Ramos (cell line): ENCODE data around the gene ATG3.
"Not testable (repeated sequence)": the region's sequence is repeated elsewhere in the genome, so short reads cannot be mapped to it uniquely, and the experiment has no call there.

ENCODE experiments used
- in situ Hi-C: fragments of 300-500 bp; cut with MboI; formaldehyde crosslinking; loops from one replicate; pipeline ENCODE4 v1.14.3; 2022; ENCODE audit warnings: low sequenced_read_pairs; ENCODE audit not compliant: unreplicated experiment

ATG3 gene

DNA sequence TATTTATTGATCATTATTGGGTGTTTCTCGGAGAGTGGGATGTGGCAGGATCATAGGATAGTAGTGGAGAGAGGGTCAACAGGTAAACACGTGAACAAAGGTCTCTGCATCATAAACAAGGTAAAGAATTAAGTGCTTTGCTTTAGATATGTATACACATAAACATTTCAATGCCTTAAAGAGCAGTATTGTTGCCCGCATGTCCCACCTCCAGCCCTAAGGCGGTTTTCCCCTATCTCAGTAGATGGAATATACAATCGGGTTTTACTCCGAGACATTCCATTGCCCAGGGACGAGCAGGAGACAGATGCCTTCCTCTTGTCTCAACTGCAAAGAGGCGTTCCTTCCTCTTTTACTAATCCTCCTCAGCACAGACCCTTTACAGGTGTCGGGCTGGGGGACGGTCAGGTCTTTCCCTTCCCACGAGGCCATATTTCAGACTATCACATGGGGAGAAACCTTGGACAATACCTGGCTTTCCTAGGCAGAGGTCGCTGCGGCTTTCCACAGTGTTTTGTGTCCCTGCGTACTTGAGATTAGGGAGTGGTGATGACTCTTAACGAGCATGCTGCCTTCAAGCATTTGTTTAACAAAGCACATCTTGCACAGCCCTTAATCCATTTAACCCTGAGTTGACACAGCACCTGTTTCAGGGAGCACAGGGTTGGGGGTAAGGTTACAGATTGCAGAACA lies 2.6 kb upstream of the ATG3 start:
- in situ Hi-C loops: not testable (repeated sequence)

DNA sequence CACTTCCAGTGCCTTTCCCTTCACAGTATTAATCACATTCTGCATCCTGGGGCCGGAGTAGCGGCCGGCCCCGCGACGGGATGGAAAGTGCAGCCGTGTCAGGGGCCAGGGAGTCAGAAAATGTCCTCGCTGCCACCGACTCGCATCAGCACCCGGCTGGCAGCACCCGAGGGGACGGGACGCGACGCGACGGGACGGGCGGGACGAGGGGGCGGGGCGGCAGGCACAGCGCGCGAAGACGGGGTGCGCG lies 353 bp downstream of the ATG3 start:
- in situ Hi-C loops: no loop called here

DNA sequence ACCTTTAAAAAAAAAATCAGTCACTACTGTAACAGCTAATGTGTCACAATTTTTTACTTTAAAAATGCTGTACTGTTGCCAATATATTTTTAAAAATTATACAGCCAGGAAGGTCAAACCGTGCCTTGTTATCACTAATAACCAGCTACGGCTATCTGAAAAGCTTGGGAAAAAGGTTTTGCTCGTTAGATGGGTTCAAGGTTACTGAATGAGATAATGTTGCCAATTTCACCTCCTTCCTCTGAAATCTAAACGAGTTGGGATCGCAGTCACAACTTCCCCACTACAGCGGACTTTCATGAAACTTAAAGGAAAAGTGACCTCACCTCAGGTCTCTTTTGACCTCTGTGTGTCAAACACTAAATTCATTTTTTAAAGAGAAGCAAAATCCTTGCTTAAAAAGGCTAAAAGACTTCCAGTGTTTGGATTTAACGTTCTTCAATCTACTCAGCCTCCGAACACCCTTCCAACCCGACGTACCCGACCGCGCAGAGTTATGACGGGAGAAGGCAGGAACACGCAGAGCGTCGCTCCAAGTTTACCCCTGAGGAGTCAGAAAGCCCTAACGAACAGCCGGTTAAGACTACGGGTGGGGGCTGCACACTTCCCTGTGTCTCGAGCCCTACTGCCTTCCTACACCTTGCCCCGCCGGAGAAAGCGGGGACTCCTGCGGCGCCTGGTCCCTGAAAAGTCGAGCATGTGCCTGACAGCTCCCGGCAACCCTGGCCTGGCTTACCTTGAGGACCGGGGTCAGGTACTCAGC lies 860 bp downstream of the ATG3 start:
- in situ Hi-C loops: no loop called here

DNA sequence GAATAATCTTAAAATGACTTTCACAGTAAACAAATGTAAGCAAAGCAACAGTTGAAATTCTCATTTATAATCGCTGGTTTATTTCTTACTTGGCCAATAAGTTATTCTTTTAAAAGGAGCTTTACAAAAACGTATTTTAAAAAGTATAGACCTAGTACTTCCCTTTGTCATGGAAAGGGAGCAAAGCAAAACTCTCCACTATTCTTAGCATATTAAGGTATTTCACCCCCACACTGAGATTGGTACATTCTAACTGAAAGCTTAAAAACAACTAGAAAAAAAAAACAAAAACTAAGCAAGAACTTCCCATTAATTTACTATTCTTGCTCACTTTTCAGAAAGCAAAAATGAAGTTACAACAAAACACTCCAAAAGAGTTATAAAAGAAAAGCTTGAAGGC lies 1.5 kb downstream of the ATG3 start:
- in situ Hi-C loops: no loop called here

DNA sequence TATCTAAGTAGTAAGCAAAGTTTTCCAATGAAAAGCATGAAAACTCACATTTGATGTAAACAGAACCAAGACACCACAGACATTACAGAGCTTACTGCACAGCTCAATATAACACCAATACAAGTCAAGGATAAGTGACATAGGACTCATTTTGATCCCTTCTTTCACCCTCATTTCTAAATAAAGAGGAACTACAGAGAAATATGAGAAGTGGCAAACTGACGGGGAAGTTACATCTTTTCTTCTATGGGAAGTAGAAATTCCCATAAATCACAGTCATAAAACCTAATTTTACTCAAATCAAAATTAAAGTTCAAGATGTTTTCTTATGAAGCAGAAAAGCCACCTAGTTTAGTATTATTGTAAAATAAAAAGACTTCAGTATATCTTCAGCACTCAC lies 3.8 kb downstream of the ATG3 start:
- in situ Hi-C loops: no loop called here

DNA sequence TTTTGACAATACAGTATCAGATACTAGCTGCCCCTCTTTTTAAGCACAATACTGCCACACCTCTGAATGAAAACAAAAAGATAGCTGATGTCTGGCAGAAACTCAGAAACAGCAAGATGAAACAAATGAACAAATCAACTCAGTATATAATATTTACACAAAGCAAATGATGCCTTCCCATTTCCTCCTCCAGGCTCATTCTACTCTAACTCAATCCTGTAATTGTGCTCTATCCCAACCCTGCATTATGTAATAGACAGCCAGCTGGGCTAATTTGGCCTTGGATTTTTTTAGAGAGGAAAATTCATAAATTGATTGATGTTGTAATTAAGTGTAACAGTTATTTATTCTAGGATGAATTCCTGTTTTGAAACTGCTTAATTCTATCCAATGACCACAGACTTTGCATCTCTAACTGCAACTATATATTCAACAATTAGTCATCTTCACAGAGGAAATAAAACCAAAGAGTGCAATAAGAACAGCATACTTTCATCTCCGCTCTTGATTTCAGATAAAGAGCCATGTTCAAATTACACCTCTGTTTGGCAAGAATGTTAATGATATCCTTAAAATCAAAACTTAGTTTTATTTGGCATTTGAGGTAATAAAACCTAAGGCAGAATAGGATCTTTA lies 6.1 kb downstream of the ATG3 start:
- in situ Hi-C loops: no loop called here

DNA sequence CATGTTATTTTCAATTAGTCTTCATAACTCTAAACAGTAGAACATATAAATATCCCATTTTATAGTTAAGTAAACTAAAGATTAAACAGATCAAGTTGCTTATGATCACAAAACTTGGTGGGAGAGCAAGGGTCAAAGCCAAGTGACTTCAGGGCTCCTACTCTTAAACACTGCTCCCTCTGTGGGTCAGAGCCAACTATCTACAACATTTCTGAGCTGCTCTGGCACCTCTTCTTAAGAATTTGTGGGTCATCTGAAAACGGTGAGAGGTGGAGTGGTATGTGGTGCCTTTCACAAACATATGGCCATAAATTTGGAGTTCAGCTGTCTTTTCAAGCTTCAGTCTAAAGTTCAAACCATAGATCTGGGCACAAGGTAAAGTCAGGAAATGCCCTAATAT lies 10.9 kb downstream of the ATG3 start:
- in situ Hi-C loops: no loop called here

DNA sequence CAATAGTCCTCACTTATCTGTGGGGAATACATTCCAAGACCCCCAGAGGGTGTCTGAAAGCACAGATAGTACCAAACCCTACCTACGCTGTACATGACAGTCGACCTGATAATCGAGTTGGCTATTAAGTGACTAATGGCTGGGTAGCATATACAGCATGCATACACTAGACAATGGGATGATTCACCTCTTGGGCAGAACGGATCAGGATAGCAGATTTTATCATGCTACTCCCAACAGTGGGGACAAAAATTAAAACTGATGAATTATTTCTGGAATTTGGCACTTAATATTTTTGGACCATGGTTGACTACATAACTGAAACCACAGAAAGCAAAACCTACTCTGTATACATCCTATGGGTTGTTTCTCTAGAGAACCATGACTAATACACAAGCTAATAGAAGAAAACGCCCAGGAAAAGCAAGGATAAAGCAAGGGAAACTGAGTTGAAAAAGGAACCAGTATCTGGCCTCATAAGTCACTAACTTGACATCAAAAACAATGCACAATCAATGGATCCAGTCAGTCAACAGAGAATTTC lies 15.5 kb downstream of the ATG3 start:
- in situ Hi-C loops: no loop called here

DNA sequence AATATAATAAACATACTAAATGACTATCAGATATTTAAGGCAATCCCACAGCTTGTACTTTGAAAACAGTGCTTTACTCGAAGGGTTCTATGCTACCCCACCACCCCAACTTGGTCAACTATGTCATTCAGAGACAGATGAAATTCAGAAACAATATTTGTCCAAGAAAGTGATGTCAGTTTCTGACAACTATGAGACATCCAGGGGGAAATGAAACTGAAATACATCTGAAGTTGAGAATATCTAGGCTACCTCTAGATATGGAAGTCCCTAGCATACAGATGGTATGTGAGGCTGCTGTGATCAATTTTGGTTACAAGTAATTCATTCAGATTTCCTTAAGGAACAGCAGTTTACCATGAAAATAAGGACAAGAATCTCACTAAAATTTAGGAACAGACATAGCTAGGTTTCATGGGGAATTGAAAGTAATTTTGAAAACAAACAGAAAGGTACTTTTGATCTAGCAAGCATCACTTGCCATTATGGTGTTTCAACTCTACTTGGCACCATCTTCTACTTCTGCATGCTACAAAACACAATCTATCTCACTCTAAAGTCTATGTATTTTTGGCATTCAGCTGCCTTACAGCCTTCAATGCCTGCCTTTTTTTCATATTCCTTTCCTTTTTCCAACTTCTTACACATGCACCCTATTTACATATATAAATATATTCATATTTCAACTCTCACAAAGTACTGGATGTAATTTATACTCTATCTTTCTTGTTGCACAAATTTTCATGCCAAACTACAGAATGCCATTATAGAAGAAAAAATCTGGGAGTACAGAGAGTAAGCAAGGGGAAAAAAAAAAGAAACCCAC lies 21.7 kb downstream of the ATG3 start:
- in situ Hi-C loops: no loop called here

DNA sequence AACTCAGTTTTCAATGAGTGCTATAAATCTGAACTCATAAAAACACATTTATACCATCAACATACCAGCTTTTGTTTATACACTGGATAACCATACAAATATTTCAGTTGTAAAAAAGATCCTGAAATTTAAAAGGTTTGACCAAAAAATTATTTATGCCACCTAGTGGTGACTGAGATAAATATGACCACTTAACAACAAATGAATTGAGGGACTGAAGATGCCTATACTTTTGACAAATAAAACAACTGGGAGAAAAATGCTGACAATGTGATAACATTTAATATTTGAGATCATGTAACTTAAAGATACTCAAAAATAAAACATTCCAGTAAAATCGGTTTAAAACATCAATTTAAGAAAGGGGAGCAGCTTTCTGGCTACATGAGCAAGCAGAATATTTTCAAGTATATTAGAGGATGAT lies 30.4 kb downstream of the ATG3 start:
- in situ Hi-C loops: no loop called here

DNA sequence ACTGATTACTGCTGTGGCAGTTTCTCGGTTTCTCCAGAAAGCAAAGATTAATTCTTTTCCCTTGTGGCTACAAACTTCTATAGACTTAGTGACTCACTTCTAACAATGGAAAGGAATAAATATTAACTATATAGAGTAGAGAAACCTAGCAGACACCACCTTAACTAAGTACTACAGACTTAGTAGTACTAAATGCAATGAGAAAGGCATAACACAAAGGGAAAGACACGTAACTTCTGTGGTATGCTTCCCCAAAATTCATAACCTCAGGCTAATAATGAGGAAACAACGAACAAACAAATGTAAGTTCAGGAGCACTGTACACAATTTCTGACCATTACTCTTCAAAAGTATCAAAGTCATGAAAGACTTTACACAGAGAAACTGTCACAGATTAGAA lies 31.2 kb downstream of the ATG3 start:
- in situ Hi-C loops: no loop called here

DNA sequence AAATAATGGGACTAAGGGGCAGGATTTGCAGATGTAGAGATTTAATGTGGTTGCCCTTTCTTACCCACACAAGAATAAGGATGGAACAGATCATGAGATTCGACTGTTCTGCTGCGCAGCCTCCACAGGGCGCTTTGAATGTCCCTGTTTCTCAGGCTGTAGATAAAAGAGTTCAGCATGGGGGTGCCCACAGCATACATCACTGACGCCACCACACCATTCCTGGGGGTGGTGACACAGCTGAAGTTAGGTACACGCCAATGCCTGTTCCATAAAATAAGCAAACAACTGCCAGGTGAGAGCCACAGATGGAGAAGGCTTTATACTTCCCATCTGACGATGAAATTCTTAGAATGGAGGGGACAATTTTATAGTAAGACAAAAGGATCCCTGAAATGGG lies 37.6 kb downstream of the ATG3 start:
- in situ Hi-C loops: loop anchor here (25.0 kb wide), 1 partner anchor 237 kb away; the partner anchor contains the start of gene SLC9C1

DNA sequence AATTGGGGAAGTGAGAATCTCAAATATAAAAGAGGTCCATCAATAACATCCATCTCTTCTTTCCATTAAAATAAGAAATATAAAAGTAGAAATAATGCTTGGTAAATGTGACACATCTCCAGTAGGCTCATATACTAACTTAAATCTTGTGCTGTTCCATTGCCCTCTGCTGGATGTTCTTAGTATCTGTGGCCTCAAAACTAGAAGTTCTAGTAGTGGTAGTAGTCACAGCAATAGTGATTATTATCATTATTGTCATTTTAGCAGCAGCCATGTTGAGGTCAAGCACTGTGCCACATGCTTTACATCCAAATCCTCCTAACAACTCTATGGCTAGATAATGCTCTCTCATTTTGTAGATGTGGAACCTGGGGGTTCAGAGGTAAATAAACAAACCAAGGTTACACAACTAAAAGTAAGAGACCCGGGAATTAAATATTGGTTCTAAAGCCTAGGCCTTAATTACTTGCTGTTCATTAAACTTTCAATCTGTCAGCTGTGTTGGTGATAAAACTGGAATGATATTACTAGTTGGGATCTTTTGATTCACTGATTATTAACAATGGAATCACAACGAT lies 42.2 kb downstream of the ATG3 start:
- in situ Hi-C loops: loop anchor here (10.0 to 25.0 kb wide), 2 partner anchors 232 to 405 kb away; partner anchors contain the start of gene SLC9C1

DNA sequence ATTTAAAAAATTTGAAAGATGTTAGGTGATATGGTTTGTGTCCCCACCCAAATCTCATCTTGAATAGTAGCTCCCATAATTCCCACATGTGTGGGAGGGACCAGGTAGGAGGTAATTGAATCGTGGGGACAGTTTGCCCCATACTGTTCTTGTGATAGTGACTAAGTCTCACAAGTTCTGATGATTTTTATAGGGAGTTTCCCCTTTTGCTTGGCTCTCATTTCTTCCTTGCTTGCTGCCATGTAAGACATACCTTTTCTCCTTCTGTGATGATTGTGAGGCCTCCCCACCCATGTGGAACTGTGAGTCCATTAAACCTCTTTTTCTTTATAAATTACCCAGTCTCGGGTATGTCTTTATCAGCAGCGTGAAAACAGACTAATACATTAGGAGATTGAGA lies 42.8 kb downstream of the ATG3 start:
- in situ Hi-C loops: loop anchor here (10.0 to 25.0 kb wide), 2 partner anchors 232 to 404 kb away; partner anchors contain the start of gene SLC9C1

DNA sequence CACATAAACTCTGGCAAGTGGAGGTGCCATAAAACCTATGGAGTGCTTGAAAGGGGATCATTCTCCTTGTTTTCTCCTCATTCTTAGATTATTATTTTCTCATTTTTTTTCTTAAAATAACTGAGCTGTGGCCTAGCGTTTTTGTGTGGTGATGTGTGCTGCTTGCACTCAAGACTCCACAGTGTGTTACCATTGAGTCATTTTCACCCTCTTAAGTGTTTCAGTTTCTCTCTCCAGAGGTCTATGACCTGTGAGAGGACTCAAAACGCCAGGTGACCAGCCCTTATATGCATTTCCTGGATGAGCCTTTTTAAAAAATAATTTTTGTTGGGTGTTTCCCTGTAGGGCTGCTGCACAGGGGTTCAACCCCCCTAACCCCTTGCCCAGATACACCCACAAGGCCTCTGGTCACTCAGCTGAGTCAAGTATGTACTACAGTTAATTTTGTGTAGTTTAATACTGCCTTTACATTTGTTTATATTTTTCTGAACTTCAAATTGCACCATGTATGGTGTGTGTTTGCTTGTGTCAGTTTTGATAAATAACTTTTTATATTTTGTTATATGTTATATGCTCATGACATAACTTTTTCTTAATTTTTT lies 47.1 kb downstream of the ATG3 start:
- in situ Hi-C loops: loop anchor here (10.0 to 25.0 kb wide), 2 partner anchors 227 to 400 kb away; partner anchors contain the start of gene SLC9C1

DNA sequence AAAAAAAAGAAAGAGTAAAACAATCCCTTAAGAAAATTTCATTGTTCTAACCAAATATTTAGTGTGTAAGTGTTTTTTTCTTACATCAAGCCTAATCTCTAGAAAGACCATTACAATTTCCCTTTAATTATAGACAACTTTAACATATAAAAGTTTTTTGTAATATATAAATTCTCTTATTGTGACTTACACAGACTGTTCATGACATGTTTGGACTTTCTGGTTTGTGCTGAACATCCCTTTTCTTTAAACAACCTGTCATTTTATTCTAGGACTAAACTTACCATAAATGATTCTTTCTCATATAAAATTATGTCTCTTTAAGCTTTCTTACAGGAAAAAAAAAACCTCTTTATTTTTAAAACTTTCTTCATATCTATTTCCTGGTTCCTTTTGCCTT lies 49.4 kb downstream of the ATG3 start:
- in situ Hi-C loops: loop anchor here (10.0 to 25.0 kb wide), 2 partner anchors 225 to 398 kb away; partner anchors contain the start of gene SLC9C1

DNA sequence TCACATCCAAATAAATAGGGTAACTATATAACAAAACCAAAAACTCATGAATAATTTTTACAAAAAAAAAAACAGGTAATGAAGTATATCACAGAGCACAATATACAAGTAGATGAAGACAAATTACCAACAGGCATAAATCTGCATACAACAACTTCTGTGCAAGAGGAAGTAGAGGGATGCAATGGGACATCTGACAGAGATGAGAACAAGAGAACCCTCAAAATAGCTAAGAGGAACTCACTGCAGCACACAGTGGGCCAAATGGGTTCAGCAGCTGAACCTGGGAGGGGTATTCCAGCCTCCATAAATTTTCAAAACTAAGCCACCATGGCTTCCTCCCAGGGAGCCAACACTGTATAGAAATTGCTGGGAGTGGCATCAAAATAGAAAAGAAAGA lies 52.9 kb downstream of the ATG3 start:
- in situ Hi-C loops: loop anchor here (25.0 kb wide), 1 partner anchor 222 kb away; the partner anchor contains the start of gene SLC9C1

DNA sequence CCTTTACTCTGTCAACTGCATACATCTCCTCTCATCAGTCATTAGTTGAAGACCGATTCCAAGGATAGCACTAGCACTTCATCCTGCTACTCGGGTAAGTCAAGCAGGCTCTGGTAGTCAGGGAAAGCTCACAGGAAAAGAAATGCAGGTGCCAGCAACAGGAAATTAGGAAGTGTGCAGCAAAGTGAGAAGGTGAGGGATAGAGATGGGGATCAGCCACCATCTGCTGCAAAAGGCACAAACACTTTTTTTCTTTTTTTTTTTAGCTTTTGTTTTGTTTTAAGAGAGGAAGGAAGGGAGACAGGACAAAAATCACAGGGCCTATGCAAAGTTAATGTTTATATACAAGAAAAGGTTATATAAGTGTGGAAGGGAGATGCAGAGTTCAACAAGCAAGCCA lies 53.5 kb downstream of the ATG3 start:
- in situ Hi-C loops: loop anchor here (25.0 kb wide), 1 partner anchor 221 kb away; the partner anchor contains the start of gene SLC9C1

DNA sequence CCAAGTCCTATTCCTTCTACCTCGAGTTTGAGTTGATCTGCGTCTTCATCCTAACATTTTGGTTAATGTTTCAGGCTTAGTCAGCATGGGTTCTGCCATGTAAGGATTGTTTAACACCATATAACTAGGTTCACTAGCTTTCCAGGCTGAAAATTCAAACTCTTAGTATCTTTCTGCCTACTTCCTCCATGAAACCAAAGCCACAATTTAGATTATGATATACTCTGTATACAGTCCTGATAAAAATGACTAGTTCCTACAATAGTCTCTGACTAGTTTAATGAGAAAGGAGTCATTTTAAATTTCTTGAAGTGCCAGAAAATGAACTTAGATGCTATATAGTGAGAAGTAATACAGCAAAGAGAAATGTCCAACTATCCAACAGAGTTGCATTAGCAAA lies 55.9 kb downstream of the ATG3 start:
- in situ Hi-C loops: loop anchor here (25.0 kb wide), 1 partner anchor 219 kb away; the partner anchor contains the start of gene SLC9C1
